Vagina (tissue), 2 donors: ENCODE measurements around the gene NTM.

Experiments
- CTCF ChIP-seq, 3 experiments: fragments of 450-650 bp in 2 of 3; fragments of 200-600 bp in 1 of 3; sonication (generic) in 1 of 3; IDR thresholded peaks; one replicate each; pipeline ENCODE4 v1.5.1; 2017 to 2019; ENCODE audit warnings: antibody characterized with exemption in 3 of 3, mild to moderate bottlenecking in 2 of 3, moderate library complexity in 2 of 3
- POLR2A ChIP-seq, 2 donors: fragments of 450-650 bp; IDR thresholded peaks; one replicate each; pipeline ENCODE4 v1.6.1; 2017; ENCODE audit warnings: antibody characterized with exemption in 2 of 2, mild to moderate bottlenecking in 2 of 2, moderate library complexity in 2 of 2
- POLR2AphosphoS5 ChIP-seq, 2 donors: sonication (generic); formaldehyde crosslinking; IDR thresholded peaks; one replicate each; pipeline ENCODE4 v1.9.0; 2017; ENCODE audit warnings: antibody characterized with exemption in 2 of 2, mild to moderate bottlenecking in 2 of 2, low read depth in 1 of 2; ENCODE audit not compliant: insufficient read depth in 1 of 2

- TF ChIP-seq POLR2A (IDR thresholded peaks at IDR 0.05) (no peak), CTCF (IDR thresholded peaks at IDR 0.05) (no peak), POLR2AphosphoS5 (IDR thresholded peaks at IDR 0.05; ENCODE audit: insufficient read depth in 1 of 2, low read depth in 1 of 2) (no peak)
These were observed 817.0 kb downstream of the NTM start for GRCh38 chr11:132187386-132187785.
